Stimulated activated CD4-positive, alpha-beta T cell treated with anti-CD3 and anti-CD28 coated beads, Interleukin-2, amount 100 ng/mL, for 4 hours (primary cell): ENCODE measurements around the gene PBX4.
"Not testable (repeated sequence)": the region's sequence is repeated elsewhere in the genome, so short reads cannot be mapped to it uniquely, and the experiment has no call there.

Source experiments
- DNase-seq: peaks from one replicate; pipeline ENCODE4 v3.0.0-alpha.2; 2020; ENCODE audit warnings: low read depth

The PBX4 gene

GRCh38 chr19:19618219-19619051, at the start of gene PBX4:
Gene PBX4, minus strand, starts transcription at chr19:19618687. Its CDS starts 58 bp downstream, at chr19:19618629.
- DNase-seq = peak; percentile 98

GRCh38 chr19:19665420-19665948, 47.0 kb upstream of the PBX4 start:
- DNase-seq = not testable (repeated sequence)

GRCh38 chr19:19663256-19664120, 45.0 kb upstream of the PBX4 start, which contains the start of gene ATP13A1:
Gene ATP13A1, minus strand, starts transcription at chr19:19663676. Its CDS starts 10 bp downstream, at chr19:19663666.
- peak; percentile 92 for DNase-seq

- no peak for DNase-seq
These were observed 44.4 kb upstream of the PBX4 start for GRCh38 chr19:19662871-19663255.

GRCh38 chr19:19662344-19662743, 43.9 kb upstream of the PBX4 start:
- DNase-seq = no peak

GRCh38 chr19:19661675-19662251, 43.3 kb upstream of the PBX4 start:
- DNase-seq = no peak

- no peak for DNase-seq
These were observed 42.7 kb upstream of the PBX4 start for GRCh38 chr19:19661141-19661674.

GRCh38 chr19:19659646-19660245, 41.3 kb upstream of the PBX4 start:
- no peak for DNase-seq

- DNase-seq = no peak
These were observed 38.9 kb upstream of the PBX4 start for GRCh38 chr19:19657397-19657783.

GRCh38 chr19:19656451-19657396, 38.2 kb upstream of the PBX4 start:
- DNase-seq = no peak

GRCh38 chr19:19655641-19656343, 37.3 kb upstream of the PBX4 start:
- no peak for DNase-seq

GRCh38 chr19:19655051-19655594, 36.6 kb upstream of the PBX4 start:
- no peak for DNase-seq

- DNase-seq = no peak
These were observed 36.0 kb upstream of the PBX4 start for GRCh38 chr19:19654441-19654840.

- DNase-seq = no peak
These were observed 35.2 kb upstream of the PBX4 start for GRCh38 chr19:19653597-19654147.

- DNase-seq = no peak
These were observed 34.2 kb upstream of the PBX4 start for GRCh38 chr19:19652482-19653295.

- no peak for DNase-seq
These were observed 32.6 kb upstream of the PBX4 start for GRCh38 chr19:19651076-19651475.

- DNase-seq = no peak
These were observed 31.8 kb upstream of the PBX4 start for GRCh38 chr19:19650331-19650730.

GRCh38 chr19:19649580-19649995, 31.1 kb upstream of the PBX4 start:
- DNase-seq = no peak
